Liver (tissue), 9 donors: ENCODE data around the gene FOXS1. TPM values are rescaled to one million over a fixed set of nuclear protein-coding genes. Genes with fewer than 3 reads are reported as not detected.

ENCODE experiments used
- DNase-seq: peaks from one replicate; pipeline ENCODE4 v3.0.0-alpha.2; 2017; ENCODE audit warnings: low spot score
- H3K27ac ChIP-seq, 2 donors: one replicate each; pipeline ENCODE4 v1.7.0; 2013; ENCODE audit warnings: inconsistent platforms in 2 of 2, low read length in 2 of 2, control low read depth in 1 of 2, low read depth in 1 of 2, mild to moderate bottlenecking in 1 of 2
- H3K27me3 ChIP-seq, 4 donors: one replicate each; pipeline versions ENCODE4 v1.6.1 to v1.7.0; 2013; ENCODE audit warnings: low read length in 3 of 4, inconsistent platforms in 1 of 4, mild to moderate bottlenecking in 1 of 4, moderate library complexity in 1 of 4; ENCODE audit not compliant: control insufficient read depth in 4 of 4, insufficient read depth in 4 of 4
- H3K36me3 ChIP-seq, 4 donors: one replicate each; pipeline versions ENCODE4 v1.6.1 to v1.7.0; 2013; ENCODE audit warnings: low read length in 3 of 4, mild to moderate bottlenecking in 3 of 4, low read depth in 1 of 4, moderate library complexity in 1 of 4; ENCODE audit not compliant: control insufficient read depth in 4 of 4, insufficient read depth in 3 of 4
- H3K4me1 ChIP-seq, 4 donors: one replicate each; pipeline versions ENCODE4 v1.6.1 to v1.7.0; 2013; ENCODE audit warnings: low read length in 3 of 4, mild to moderate bottlenecking in 3 of 4, moderate library complexity in 1 of 4; ENCODE audit not compliant: control insufficient read depth in 4 of 4, insufficient read depth in 4 of 4
- H3K4me3 ChIP-seq, 3 donors: one replicate each; pipeline versions ENCODE4 v1.6.1 to v1.7.0; 2013; ENCODE audit warnings: low read length in 3 of 3, control low read depth in 1 of 3, low read depth in 1 of 3, mild to moderate bottlenecking in 1 of 3
- H3K9ac ChIP-seq, 2 donors: one replicate each; pipeline ENCODE4 v1.7.0; 2013; ENCODE audit warnings: low read length in 2 of 2, mild to moderate bottlenecking in 2 of 2, moderate library complexity in 2 of 2, control low read depth in 1 of 2, low read depth in 1 of 2
- H3K9me3 ChIP-seq, 4 donors: one replicate each; pipeline versions ENCODE4 v1.6.1 to v1.7.0; 2013; ENCODE audit warnings: low read length in 3 of 4; ENCODE audit not compliant: control insufficient read depth in 4 of 4
- CTCF ChIP-seq: fragments of 150-350 bp; IDR thresholded peaks from 2 replicates; pipeline ENCODE4 v1.5.1; 2017; ENCODE audit warnings: improper control_type of control experiment, low read depth, low read length; ENCODE audit not compliant: missing input control
- EGR1 ChIP-seq, 2 donors: IDR thresholded peaks; 2 replicates each; pipeline ENCODE4 v1.6.1; 2016 to 2018; ENCODE audit warnings: antibody characterized with exemption in 2 of 2, low read depth in 2 of 2
- FOXA1 ChIP-seq: IDR thresholded peaks from 2 replicates; pipeline ENCODE4 v1.6.1; 2016; ENCODE audit warnings: antibody characterized with exemption
- FOXA2 ChIP-seq: IDR thresholded peaks from 2 replicates; pipeline ENCODE4 v1.6.1; 2016; ENCODE audit warnings: antibody characterized with exemption
- GABPA ChIP-seq, 2 donors: IDR thresholded peaks in 1 of 2; conservative IDR thresholded peaks in 1 of 2; 2 replicates each; pipeline ENCODE4 v1.6.1; 2016; ENCODE audit warnings: antibody characterized with exemption in 2 of 2, mild to moderate bottlenecking in 1 of 2, moderate library complexity in 1 of 2
- HNF4A ChIP-seq, 2 donors: conservative IDR thresholded peaks; 2 replicates each; pipeline ENCODE4 v1.6.1; 2016; ENCODE audit warnings: antibody characterized with exemption in 2 of 2, mild to moderate bottlenecking in 2 of 2
- HNF4G ChIP-seq: IDR thresholded peaks from 2 replicates; pipeline ENCODE4 v1.6.1; 2016; ENCODE audit warnings: antibody characterized with exemption
- JUND ChIP-seq, 2 donors: IDR thresholded peaks; 2 replicates each; pipeline ENCODE4 v1.6.1; 2016; ENCODE audit warnings: antibody characterized with exemption in 2 of 2
- MAX ChIP-seq: IDR thresholded peaks from 2 replicates; pipeline ENCODE4 v1.6.1; 2016; ENCODE audit warnings: antibody characterized with exemption
- NR2F2 ChIP-seq: IDR thresholded peaks from 2 replicates; pipeline ENCODE4 v1.6.1; 2016; ENCODE audit warnings: antibody characterized with exemption
- RAD21 ChIP-seq, 2 donors: IDR thresholded peaks; 2 replicates each; pipeline ENCODE4 v1.6.1; 2016; ENCODE audit warnings: antibody characterized with exemption in 2 of 2, mild to moderate bottlenecking in 2 of 2
- RXRA ChIP-seq, 2 donors: IDR thresholded peaks; 2 replicates each; pipeline ENCODE4 v1.6.1; 2017 to 2018; ENCODE audit warnings: antibody characterized with exemption in 2 of 2, mild to moderate bottlenecking in 1 of 2
- SP1 ChIP-seq: IDR thresholded peaks from 2 replicates; pipeline ENCODE4 v1.6.1; 2018; ENCODE audit warnings: antibody characterized with exemption, mild to moderate bottlenecking
- TAF1 ChIP-seq: conservative IDR thresholded peaks from 2 replicates; pipeline ENCODE4 v1.6.1; 2016; ENCODE audit warnings: antibody characterized with exemption, mild to moderate bottlenecking
- YY1 ChIP-seq: IDR thresholded peaks from 2 replicates; pipeline ENCODE4 v1.6.1; 2016; ENCODE audit warnings: antibody characterized with exemption, mild to moderate bottlenecking
- ZBTB33 ChIP-seq: IDR thresholded peaks from 2 replicates; pipeline ENCODE4 v1.6.1; 2016; ENCODE audit warnings: antibody characterized with exemption
- WGBS: extraction: QIAGEN DNeasy Blood & Tissue Kit; methylation state at CpG from one replicate; pipeline ENCODE4 v1.1.7; 2013; 5-methylcytosine and 5-hydroxymethylcytosine counted together
- polyA plus RNA-seq, 2 donors: library from polyadenylated mRNA; stranded (reverse) in 1 of 2; unstranded in 1 of 2; fragments of 200-250 nt in 1 of 2; fragments of >200 nt in 1 of 2; fragmentation: Nextera tagmentation in 1 of 2; extraction: Ambion mirVana in 1 of 2; gene quantifications; one replicate each; pipeline versions ENCODE4 v1.2.1 to v1.2.3, GENCODE V29; 2013 to 2015
- total RNA-seq, 2 donors: library from RNA; depleted of rRNA; stranded (reverse); fragments of >200 nt; gene quantifications; one replicate each; pipeline ENCODE4 v1.2.3, GENCODE V29; 2014
- TF ChIP-seq, protein P1 (sequence below): IDR thresholded peaks from 2 replicates; pipeline ENCODE4 v1.6.1; 2016; ENCODE audit warnings: antibody characterized with exemption, mild to moderate bottlenecking
- TF ChIP-seq, protein P2 (sequence below): IDR thresholded peaks from 2 replicates; pipeline ENCODE4 v1.6.1; 2016; ENCODE audit warnings: antibody characterized with exemption
- donor health status: healthy.
- donor health status: healthy.
- donor health status: healthy.
- donor health status: healthy.
- donor health status: healthy.

FOXS1 gene
- total and polyA plus RNA-seq, 4 donors = 0.21 to 0.51 (median 0.28) TPM

DNA sequence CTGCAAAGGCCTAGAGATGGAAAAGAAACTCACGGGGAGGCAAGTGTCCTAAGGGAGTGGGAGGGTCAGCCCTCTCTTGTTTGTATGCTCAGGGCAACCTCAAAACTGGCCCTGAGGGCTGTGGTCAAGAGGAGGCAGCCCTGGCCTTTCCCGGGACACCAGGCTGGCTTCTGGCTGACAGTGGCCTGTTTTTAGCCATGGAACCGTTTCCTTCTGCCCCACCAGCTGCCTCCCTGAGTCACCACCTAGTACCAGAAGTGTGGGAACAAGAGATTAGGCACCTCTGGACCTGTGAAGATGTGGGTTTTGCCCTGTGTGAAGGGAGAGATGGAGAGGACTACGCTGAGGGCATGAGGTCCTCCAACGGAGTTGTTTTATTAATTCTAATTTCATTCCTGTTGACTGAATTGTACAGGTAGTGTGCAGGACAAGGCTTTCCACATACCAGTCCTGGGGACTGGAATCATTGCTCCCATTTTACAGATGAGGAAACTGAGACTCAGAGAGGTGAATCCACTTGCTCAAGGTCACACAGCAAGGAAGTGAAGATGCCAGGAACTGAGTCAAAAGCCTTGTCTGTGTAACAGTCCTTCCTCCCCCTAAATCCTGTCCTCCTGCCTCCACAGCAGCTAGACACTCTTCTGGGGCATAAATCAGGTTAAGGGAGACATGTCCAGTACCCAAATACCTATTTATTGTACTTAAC, 5.5 kb downstream of the FOXS1 start:
- TF ChIP-seq FOXA1 (no peak), RXRA (IDR thresholded peaks at IDR 0.05) (no peak)
- H3K4me1 ChIP-seq = no peaks in the 10 kb centered on the region
- no peak overlapping the region for H3K27ac ChIP-seq
- DNase-seq = no peak
- H3K9me3 ChIP-seq = no peaks in the 10 kb centered on the region
- H3K4me3 ChIP-seq = no peak overlapping the region
- 74% methylated on average over 5 of the region's 5 CpGs for WGBS
- peaks cover 0 to 3% (median 0%) of the 10 kb centered on the region in 4 donors for H3K27me3 ChIP-seq
- H3K36me3 ChIP-seq = no peaks in the 10 kb centered on the region
- H3K9ac ChIP-seq = no peak overlapping the region

DNA sequence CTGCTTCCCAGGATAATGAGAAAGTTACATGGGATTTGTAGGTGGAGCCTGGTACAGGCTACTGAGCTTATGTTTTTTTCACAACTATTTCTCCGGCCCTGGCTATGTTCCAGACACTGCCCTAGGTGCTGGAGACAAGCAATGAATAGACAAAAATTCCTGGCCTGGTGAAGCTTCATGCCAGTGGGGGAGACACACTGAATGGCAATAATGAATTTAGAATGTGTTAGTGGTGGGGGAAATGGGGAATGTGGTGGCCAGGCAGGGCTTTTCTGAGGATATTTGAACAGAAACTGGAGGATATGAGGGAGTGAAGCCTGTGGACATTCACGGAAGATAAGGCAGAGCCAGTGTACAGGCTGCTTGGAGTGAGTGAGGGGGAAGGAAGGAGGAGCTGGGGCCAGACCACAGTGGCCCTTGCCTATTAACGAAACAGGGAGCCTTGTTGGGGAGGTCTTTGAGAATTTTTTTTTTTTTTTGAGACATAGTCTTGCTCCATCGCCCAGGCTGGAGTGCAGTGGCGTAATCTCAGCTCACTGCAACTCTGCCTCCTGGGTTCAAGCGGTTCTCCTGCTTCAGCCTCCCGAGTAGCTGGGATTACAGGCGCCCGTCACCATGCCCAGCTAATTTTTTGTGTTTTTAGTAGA, 6.6 kb downstream of the FOXS1 start:
- H3K36me3 ChIP-seq = no peaks in the 10 kb centered on the region
- no peaks in the 10 kb centered on the region for H3K4me1 ChIP-seq
- TF ChIP-seq, protein P1, sequence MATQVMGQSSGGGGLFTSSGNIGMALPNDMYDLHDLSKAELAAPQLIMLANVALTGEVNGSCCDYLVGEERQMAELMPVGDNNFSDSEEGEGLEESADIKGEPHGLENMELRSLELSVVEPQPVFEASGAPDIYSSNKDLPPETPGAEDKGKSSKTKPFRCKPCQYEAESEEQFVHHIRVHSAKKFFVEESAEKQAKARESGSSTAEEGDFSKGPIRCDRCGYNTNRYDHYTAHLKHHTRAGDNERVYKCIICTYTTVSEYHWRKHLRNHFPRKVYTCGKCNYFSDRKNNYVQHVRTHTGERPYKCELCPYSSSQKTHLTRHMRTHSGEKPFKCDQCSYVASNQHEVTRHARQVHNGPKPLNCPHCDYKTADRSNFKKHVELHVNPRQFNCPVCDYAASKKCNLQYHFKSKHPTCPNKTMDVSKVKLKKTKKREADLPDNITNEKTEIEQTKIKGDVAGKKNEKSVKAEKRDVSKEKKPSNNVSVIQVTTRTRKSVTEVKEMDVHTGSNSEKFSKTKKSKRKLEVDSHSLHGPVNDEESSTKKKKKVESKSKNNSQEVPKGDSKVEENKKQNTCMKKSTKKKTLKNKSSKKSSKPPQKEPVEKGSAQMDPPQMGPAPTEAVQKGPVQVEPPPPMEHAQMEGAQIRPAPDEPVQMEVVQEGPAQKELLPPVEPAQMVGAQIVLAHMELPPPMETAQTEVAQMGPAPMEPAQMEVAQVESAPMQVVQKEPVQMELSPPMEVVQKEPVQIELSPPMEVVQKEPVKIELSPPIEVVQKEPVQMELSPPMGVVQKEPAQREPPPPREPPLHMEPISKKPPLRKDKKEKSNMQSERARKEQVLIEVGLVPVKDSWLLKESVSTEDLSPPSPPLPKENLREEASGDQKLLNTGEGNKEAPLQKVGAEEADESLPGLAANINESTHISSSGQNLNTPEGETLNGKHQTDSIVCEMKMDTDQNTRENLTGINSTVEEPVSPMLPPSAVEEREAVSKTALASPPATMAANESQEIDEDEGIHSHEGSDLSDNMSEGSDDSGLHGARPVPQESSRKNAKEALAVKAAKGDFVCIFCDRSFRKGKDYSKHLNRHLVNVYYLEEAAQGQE = no peak
- no peak for TF ChIP-seq FOXA2
- no peak for TF ChIP-seq FOXA1
- no peak for TF ChIP-seq MAX
- no peak for TF ChIP-seq SP1
- TF ChIP-seq HNF4G = no peak
- TF ChIP-seq RXRA (IDR thresholded peaks at IDR 0.05) = no peak
- no peak for TF ChIP-seq HNF4A (conservative IDR thresholded peaks at IDR 0.05)
- TF ChIP-seq JUND (IDR thresholded peaks at IDR 0.05) = no peak
- no peak for TF ChIP-seq YY1
- TF ChIP-seq, protein P2, sequence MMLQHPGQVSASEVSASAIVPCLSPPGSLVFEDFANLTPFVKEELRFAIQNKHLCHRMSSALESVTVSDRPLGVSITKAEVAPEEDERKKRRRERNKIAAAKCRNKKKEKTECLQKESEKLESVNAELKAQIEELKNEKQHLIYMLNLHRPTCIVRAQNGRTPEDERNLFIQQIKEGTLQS = no peak
- no peak for TF ChIP-seq CTCF
- no peak for TF ChIP-seq TAF1
- TF ChIP-seq EGR1 (IDR thresholded peaks at IDR 0.05; ENCODE audit: low read depth in 2 of 2) = no peak
- TF ChIP-seq GABPA (IDR thresholded peaks at IDR 0.05 in 1 of 2, conservative IDR thresholded peaks at IDR 0.05 in 1 of 2) = no peak
- TF ChIP-seq NR2F2 = no peak
- no peak for TF ChIP-seq RAD21 (IDR thresholded peaks at IDR 0.05)
- TF ChIP-seq ZBTB33 = no peak
- H3K27me3 ChIP-seq = peaks cover 0 to 3% (median 0%) of the 10 kb centered on the region in 4 donors
- no peak overlapping the region for H3K9ac ChIP-seq
- no peak overlapping the region for H3K27ac ChIP-seq
- DNase-seq = no peak
- no peak overlapping the region for H3K4me3 ChIP-seq
- H3K9me3 ChIP-seq = no peaks in the 10 kb centered on the region
- 79% methylated on average over 9 of the region's 9 CpGs for WGBS
